Lower leg skin (tissue), 4 donors: ENCODE data around the gene ZFHX3. TPM values are rescaled to one million over a fixed set of nuclear protein-coding genes. Genes with fewer than 3 reads are reported as not detected.

Experiments used
- DNase-seq, 2 donors: peaks; one replicate each; pipeline ENCODE4 v3.0.0-alpha.2; 2019; ENCODE audit warnings: low spot score in 2 of 2
- H3K4me3 ChIP-seq: fragments of 200-600 bp; sonication (generic); 2 replicates; pipeline ENCODE4 v1.5.1; 2017; ENCODE audit warnings: mild to moderate bottlenecking, low read depth; ENCODE audit not compliant: poor library complexity, severe bottlenecking
- POLR2A ChIP-seq, 2 donors: fragments of 450-650 bp; IDR thresholded peaks; one replicate each; pipeline ENCODE4 v1.6.1; 2016 to 2017; ENCODE audit warnings: antibody characterized with exemption in 2 of 2, mild to moderate bottlenecking in 1 of 2, moderate library complexity in 1 of 2
- WGBS, 2 donors: methylation state at CpG; one replicate each; pipeline ENCODE4 v1.1.5; 2018; 5-methylcytosine and 5-hydroxymethylcytosine counted together
- intact Hi-C: fragments of 100-400 bp; cut with DNase I; formaldehyde crosslinking; loops from one replicate; pipeline ENCODE4 v1.15.0; 2023; ENCODE audit warnings: low total_unique reads
- total RNA-seq, 4 donors: library from RNA; depleted of rRNA; stranded (reverse); fragments of >200 nt; gene quantifications; one replicate each; pipeline ENCODE4 v1.1.0, GENCODE V29; 2016
- TF ChIP-seq, protein P1 (sequence below), 3 donors: fragments of 450-650 bp; IDR thresholded peaks; one replicate each; pipeline ENCODE4 v1.5.1; 2016; ENCODE audit warnings: antibody characterized with exemption in 3 of 3, mild to moderate bottlenecking in 3 of 3, moderate library complexity in 2 of 3

Gene ZFHX3
- total RNA-seq, 4 donors from 2014 or later: 3.4 to 14.9 (median 10.0) TPM

DNA sequence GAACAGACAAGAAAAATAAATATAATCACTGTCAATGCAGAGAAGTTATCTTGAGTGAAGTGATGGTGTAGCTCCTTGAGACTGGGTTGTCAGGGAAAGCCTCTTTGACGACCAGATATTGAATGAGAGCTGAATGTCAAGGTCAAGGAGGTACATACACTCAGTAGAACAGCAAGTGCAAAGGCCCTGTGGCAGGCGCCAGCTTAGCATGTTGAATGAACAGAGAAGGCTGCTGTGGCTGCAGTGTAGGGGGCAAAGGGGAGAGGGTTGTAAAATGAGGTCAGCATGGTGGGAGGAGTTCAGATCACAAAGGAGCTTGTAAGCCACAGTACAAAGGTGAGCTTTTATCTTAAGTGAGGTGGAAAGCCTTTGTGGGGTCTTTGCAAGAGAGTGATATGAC, 111.5 kb downstream of the ZFHX3 start:
- intact Hi-C loops: no loop called here
- TF ChIP-seq, protein P1, sequence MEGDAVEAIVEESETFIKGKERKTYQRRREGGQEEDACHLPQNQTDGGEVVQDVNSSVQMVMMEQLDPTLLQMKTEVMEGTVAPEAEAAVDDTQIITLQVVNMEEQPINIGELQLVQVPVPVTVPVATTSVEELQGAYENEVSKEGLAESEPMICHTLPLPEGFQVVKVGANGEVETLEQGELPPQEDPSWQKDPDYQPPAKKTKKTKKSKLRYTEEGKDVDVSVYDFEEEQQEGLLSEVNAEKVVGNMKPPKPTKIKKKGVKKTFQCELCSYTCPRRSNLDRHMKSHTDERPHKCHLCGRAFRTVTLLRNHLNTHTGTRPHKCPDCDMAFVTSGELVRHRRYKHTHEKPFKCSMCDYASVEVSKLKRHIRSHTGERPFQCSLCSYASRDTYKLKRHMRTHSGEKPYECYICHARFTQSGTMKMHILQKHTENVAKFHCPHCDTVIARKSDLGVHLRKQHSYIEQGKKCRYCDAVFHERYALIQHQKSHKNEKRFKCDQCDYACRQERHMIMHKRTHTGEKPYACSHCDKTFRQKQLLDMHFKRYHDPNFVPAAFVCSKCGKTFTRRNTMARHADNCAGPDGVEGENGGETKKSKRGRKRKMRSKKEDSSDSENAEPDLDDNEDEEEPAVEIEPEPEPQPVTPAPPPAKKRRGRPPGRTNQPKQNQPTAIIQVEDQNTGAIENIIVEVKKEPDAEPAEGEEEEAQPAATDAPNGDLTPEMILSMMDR (IDR thresholded peaks at IDR 0.05): no peak
- no peak for TF ChIP-seq POLR2A (IDR thresholded peaks at IDR 0.05)
- no peak overlapping the region for H3K4me3 ChIP-seq
- WGBS, 2 donors: 87 to 90% methylated on average over 2 of the region's 2 CpGs
- DNase-seq: no peak

DNA sequence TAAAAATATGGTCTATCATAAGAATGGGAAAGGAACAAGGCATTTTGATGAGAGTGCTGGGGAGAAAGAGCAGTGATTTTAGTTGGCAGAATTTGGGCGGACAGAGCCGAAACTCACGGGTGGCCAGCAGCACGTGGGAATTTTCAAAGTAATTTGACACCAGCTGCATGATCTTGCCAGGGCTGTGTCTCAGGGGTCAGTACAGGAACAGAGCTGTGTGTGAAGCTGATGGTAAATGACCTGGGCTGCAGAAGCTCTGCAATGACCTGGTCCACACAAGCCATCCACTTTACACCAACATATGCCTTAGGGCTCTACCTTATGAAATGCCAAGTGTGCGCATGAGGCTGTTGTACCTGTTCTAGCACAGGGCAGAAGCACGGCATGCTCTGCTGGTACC, 112.0 kb downstream of the ZFHX3 start:
- 67 to 89% methylated on average over 6 of the region's 6 CpGs for WGBS, 2 donors
- DNase-seq: no peak
- no peak overlapping the region for H3K4me3 ChIP-seq
- TF ChIP-seq, protein P1 (IDR thresholded peaks at IDR 0.05): no peak
- no peak for TF ChIP-seq POLR2A (IDR thresholded peaks at IDR 0.05)
- intact Hi-C loops: no loop called here

DNA sequence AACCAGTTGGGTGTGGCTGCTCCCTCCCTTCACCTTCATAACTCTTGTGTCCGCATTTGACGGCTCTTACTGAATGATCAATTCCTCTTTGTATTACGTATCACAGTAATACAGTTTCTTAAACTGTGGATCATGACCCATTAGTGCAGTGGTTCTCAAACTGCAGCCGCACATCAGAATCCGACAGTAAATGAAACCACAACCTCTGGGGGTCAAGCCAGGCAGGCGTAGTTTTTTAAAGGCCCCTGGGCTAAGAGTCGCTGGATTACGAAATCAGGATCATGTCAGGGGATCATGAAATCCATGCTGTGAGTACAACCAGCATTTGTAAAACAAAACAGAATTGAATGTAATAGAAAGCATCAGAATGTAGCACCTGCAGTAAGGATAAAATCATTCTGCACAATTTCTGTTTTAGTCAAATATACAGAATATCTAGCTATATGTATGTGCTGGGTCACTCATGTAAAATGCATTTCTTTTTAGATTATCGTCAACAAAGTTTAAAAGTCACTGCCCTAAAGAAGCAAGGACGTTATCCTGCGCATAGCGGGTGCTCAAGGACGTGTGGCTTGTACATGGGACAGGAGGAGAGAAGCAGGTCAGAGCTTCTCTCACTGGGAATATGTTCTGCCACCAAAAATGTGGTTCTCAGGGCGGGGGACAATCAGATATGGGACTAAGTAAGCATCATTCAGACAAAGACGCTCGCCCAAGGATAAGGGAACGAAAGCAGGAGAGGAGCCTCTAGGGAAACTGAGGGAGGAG, 113.1 kb downstream of the ZFHX3 start:
- intact Hi-C loops: no loop called here
- DNase-seq: no peak
- TF ChIP-seq POLR2A (IDR thresholded peaks at IDR 0.05): no peak
- TF ChIP-seq, protein P1 (IDR thresholded peaks at IDR 0.05): no peak
- WGBS, 2 donors: 75 to 78% methylated on average over 17 of the region's 17 CpGs
- no peak overlapping the region for H3K4me3 ChIP-seq

GRCh38 chr16:72932677-72933335, 115.1 kb downstream of the ZFHX3 start:
- TF ChIP-seq, protein P1 (IDR thresholded peaks at IDR 0.05): no peak
- TF ChIP-seq POLR2A (IDR thresholded peaks at IDR 0.05): no peak
- no peak overlapping the region for H3K4me3 ChIP-seq
- no peak for DNase-seq
- 90 to 91% methylated on average over 11 of the region's 11 CpGs for WGBS, 2 donors
- intact Hi-C loops: no loop called here

GRCh38 chr16:72932050-72932449, 115.9 kb downstream of the ZFHX3 start:
- intact Hi-C loops: no loop called here
- no peak overlapping the region for H3K4me3 ChIP-seq
- no peak for DNase-seq
- 30 to 31% methylated on average over 2 of the region's 2 CpGs for WGBS, 2 donors
- TF ChIP-seq, protein P1 (IDR thresholded peaks at IDR 0.05): no peak
- TF ChIP-seq POLR2A (IDR thresholded peaks at IDR 0.05): no peak
